ENCODE measurements around the gene ACTRT2. TPM values are rescaled to one million over a fixed set of nuclear protein-coding genes. Genes with fewer than 3 reads are reported as not detected.

ACTRT2 gene
- total RNA-seq, 1 experiment from 2014 or later, result not detected

DNA sequence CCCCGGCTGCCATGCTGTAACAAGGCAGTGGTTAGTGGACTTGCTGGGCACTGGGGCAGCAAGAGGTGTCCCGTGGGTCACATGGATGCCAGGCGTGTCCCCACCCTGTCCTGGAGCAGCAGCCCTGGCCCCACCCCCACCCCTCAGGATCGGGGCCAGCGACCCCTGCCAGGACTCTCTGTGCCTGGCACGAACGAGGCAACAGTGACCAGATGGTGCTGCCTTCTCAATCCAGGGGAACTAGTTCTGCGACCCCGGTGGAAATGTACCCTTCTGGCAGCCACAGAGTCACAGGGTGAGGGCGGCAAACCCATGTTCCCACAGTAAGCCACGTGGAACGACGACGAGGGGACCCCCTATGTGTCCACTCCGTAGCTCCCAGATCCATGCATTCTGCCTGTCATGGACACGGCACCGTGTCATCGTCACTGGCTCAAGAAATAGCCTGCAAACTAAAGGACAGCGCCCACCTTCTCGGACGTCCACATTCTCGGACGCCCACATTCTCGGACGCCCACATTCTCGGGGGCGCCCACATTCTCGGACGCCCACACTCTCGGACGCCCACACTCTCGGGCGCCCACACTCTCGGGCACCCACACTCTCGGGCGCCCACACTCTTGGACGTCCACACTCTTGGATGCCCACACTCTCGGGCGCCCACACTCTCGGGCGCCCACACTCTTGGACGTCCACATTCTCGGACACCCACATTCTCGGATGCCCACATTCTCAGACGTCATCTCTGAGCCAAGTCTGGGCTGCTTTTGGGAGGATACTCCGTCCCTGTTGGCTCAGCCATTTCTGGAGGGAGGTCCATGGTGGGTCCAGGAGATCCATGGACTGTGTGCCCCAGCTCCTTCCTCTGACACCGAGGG lies 19.6 kb upstream of the ACTRT2 start:
- Histone ChIP-seq H3K9ac (ENCODE audit: low read length) (no peak overlapping the region), H3K27ac (ENCODE audit: low read length) (no peak overlapping the region), H3K36me3 (ENCODE audit: low read depth, low read length) (no peaks in the 10 kb centered on the region), H3F3A (ENCODE audit: low read length, unreplicated experiment) (no peaks in the 10 kb centered on the region), H3K27me3 (ENCODE audit: low read length) (peaks cover 98% of the 10 kb centered on the region), H3K9me3 (ENCODE audit: low read length) (no peaks in the 10 kb centered on the region), H2AFZ (ENCODE audit: low read length) (no peak overlapping the region), H3K79me2 (ENCODE audit: low read length) (no peaks in the 10 kb centered on the region), H3K4me1 (ENCODE audit: insufficient read depth, low read length) (no peaks in the 10 kb centered on the region), H3K4me2 (ENCODE audit: low read length) (no peak overlapping the region), H4K20me1 (ENCODE audit: low read length) (no peaks in the 10 kb centered on the region), H3K4me3 (ENCODE audit: low read length) (no peak overlapping the region), H3K9me2 (replicated peaks; ENCODE audit: low read length) (no peaks in the 10 kb centered on the region)
- intact Hi-C loops (cut with micrococcal nuclease), result no loop called here
- DNase-seq, result no peak
- no peak for ATAC-seq
- ChIA-PET POLR2A (ENCODE audit: unreplicated experiment) (no interaction called here), CTCF (no interaction called here)
- BruUV-seq (replicated peaks), result no TSS peak
- TF ChIP-seq EZH2 (IDR thresholded peaks at IDR 0.05; ENCODE audit: low read length, unreplicated experiment) (no peak), EZH2phosphoT487 (IDR thresholded peaks at IDR 0.05; ENCODE audit: borderline replicate concordance, low read length) (no peak)
- TF ChIP-seq, protein P1, sequence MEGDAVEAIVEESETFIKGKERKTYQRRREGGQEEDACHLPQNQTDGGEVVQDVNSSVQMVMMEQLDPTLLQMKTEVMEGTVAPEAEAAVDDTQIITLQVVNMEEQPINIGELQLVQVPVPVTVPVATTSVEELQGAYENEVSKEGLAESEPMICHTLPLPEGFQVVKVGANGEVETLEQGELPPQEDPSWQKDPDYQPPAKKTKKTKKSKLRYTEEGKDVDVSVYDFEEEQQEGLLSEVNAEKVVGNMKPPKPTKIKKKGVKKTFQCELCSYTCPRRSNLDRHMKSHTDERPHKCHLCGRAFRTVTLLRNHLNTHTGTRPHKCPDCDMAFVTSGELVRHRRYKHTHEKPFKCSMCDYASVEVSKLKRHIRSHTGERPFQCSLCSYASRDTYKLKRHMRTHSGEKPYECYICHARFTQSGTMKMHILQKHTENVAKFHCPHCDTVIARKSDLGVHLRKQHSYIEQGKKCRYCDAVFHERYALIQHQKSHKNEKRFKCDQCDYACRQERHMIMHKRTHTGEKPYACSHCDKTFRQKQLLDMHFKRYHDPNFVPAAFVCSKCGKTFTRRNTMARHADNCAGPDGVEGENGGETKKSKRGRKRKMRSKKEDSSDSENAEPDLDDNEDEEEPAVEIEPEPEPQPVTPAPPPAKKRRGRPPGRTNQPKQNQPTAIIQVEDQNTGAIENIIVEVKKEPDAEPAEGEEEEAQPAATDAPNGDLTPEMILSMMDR (conservative IDR thresholded peaks at IDR 0.05; ENCODE audit: low read depth, low read length), result no peak

DNA sequence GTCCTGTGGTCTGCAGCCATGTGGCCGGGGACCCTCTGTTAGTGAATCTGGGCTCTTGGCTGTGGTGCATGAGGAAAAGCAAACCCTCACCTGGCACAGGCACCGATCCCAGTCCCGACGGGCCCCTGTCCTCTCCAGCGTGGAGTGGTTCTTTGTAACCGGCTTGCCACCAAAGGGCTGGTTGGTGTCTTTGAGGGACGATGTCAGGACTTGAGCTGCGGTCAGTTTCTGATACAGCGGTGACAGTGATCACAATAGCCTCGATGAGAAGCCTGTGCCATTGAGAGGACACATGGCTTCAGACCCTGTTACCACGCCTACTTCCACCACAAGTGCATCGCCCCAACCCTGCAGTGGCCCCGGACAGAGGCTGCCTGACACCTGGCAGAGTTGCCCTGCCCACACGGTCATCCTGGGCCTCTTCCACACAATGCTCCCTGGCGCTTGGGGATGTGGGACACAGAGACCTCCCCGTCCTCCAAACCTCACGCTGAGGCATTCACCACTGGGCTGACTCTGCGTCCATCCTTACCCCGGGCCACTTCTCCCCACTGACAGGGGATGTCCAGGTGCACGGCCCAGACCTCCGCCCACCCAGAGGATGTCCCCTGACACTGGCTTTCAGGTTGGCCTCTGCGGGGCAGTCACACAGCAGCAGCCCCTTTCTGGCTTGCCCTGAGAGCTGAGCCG lies 18.8 kb upstream of the ACTRT2 start:
- Histone ChIP-seq H3F3A (ENCODE audit: low read length, unreplicated experiment) (no peaks in the 10 kb centered on the region), H3K79me2 (ENCODE audit: low read length) (no peaks in the 10 kb centered on the region), H3K4me2 (ENCODE audit: low read length) (no peak overlapping the region), H3K9ac (ENCODE audit: low read length) (no peak overlapping the region), H3K9me2 (replicated peaks; ENCODE audit: low read length) (no peaks in the 10 kb centered on the region), H3K36me3 (ENCODE audit: low read depth, low read length) (no peaks in the 10 kb centered on the region), H4K20me1 (ENCODE audit: low read length) (no peaks in the 10 kb centered on the region), H2AFZ (ENCODE audit: low read length) (no peak overlapping the region), H3K4me3 (ENCODE audit: low read length) (no peak overlapping the region), H3K27me3 (ENCODE audit: low read length) (peaks cover 91% of the 10 kb centered on the region), H3K27ac (ENCODE audit: low read length) (no peak overlapping the region), H3K4me1 (ENCODE audit: insufficient read depth, low read length) (no peaks in the 10 kb centered on the region), H3K9me3 (ENCODE audit: low read length) (no peaks in the 10 kb centered on the region)
- no TSS peak for BruUV-seq (replicated peaks)
- DNase-seq (no peak), ATAC-seq (no peak)
- ChIA-PET CTCF (no interaction called here), POLR2A (ENCODE audit: unreplicated experiment) (no interaction called here)
- TF ChIP-seq, protein P1 (conservative IDR thresholded peaks at IDR 0.05; ENCODE audit: low read depth, low read length), result no peak
- no peak for TF ChIP-seq EZH2 (IDR thresholded peaks at IDR 0.05; ENCODE audit: low read length, unreplicated experiment)
- no peak for TF ChIP-seq EZH2phosphoT487 (IDR thresholded peaks at IDR 0.05; ENCODE audit: borderline replicate concordance, low read length)
- intact Hi-C loops (cut with micrococcal nuclease), result no loop called here

All from PC-3 (cell line).